UCSD-AML1 (cell line): ENCODE results near the gene NPBWR2.

Source experiments
- DNase-seq: peaks from one replicate; lab custom pipeline; 2025; ENCODE audit not compliant: unreplicated experiment; lab: John Stamatoyannopoulos, UW

Gene NPBWR2

DNA sequence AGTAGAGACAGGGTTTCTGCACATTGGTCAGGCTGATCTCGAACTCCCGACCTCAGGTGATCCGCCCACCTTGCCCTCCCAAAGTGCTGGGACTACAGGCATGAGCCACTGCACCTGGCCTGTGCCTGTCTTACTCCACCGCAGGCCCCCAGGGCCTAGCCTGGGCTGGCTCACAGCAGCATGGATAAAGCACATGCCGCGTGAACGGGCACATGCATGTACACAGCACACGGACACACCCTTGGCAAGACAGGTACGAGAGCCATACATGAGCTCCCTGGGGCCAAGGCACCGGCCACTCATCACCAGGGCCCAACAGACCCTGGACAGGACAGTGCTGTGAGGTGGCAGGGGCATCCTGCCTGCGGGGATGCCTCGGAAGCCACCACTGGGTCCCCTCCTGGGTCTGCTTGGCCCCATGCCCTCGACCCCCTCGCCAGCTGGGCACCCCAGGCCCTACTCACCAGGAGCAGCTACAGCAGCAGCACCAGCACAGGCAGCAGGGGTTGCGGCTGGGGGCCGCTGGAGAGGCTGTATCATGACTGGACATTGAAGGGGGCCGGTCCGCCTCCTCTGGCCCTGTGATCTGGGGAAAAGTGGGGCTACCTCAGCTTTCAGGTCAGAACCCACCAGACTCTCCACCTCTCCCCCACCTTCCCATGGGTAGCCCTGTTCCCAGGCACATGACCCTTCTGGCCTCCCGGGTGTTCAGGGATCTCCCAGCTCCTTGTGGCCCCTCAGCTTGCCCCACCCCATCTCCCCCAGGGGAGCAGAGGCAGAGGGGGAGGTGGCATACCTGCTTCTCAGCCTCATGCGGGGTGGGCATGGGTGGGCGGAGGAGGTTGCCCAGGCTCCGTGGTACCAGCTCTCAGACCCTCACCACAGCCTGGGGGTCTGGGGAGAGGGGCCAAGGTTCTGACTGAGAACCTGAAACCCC, 31.0 kb downstream of the NPBWR2 start:
- no peak for DNase-seq

DNA sequence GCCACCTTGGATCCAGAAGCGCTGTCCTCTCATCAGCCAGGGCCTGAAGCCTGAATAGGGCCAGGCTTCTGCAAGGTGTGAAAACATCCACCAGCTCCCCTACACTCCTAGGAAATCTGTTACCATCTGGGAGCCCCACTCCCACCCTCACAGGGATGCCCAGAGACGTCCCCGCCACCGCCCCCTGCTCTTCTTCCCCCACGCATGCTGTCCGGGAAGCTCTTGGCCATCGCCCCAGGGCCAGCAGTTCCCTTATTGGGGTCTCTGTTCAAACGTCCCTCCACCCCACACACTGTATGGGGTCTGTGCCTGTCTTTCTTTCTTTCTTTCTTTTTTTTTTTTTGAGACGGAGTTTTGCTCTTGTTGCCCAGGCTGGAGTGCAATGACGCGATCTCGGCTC, 31.8 kb downstream of the NPBWR2 start:
- DNase-seq, result no peak

DNA sequence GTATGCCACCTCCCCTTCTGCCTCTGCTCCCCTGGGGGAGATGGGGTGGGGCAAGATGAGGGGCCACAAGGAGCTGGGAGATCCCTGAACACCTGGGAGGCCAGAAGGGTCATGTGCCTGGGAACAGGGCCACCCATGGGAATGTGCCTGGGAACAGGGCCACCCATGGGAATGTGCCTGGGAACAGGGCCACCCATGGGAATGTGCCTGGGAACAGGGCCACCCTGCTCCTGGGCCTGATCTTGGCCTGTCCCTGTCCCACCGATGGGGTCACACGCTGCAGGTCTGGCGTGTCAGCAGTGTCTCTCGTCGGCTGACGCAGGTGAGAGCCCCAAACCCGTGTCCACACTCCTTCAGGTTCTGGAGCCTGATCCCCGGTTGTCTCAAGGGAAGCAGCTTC, 32.4 kb downstream of the NPBWR2 start:
- DNase-seq, result no peak

DNA sequence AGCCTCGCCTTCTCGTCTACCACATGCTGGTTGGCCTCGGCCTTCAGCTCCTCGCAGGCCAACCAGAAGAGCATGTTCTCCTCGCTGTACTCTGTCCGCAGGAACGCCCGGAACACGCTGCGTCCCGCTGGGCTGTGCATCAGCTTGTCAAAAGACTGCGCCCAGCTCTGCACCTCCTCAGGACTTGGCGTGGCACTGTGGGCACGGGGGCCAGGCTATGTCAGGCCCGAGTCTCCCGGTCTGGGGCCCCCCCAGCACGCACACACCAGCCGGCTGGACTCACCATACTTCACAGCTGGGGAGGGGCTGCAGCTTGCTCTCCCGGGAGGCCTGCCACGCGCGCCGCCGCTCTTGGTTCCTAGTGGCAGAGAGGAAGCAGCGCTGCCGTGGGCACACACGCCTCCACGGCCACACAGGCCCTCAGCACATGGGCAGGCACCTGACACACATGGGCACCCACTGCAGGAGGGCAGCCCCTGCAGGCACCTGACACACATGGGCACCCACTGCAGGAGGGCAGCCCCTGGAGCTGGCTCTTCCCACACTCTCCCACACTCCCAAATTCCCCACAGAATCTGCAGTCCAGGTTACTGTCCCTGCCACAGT, 33.1 kb downstream of the NPBWR2 start:
- no peak for DNase-seq

DNA sequence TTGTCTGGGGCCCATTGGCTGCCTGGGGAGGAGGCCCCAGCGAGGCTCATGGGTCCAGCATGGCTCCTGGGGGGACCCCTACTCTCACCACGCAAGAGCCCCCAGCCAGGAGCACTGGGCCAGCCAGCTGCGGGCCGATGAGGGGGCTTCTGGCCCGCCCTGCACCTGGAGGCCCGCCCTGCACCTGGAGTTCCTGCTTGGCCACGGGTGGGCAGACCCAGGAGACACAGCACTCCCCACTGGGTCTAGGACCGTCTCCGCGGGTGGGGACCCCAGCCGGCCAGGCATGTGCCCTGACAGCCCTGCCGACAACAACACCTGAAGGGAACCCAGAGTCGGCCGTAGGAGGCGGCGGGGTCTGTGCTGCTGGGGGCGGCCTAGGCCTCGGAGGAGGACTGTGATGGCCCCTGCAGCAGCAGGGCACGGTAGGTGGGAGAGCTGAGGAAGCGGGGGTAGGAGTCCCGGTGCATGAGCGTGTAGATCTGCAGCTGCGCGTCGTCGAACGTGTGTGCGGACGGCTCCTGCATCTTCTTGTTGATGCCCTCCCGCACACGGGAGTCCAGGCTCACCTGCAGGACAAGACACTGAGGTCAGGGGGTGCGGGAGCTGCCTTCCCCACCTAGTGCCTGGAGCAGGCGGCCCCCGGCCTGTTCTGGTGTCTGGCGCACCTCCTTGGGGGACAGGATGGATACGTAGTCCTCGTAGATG, 33.7 kb downstream of the NPBWR2 start:
- DNase-seq, result no peak

DNA sequence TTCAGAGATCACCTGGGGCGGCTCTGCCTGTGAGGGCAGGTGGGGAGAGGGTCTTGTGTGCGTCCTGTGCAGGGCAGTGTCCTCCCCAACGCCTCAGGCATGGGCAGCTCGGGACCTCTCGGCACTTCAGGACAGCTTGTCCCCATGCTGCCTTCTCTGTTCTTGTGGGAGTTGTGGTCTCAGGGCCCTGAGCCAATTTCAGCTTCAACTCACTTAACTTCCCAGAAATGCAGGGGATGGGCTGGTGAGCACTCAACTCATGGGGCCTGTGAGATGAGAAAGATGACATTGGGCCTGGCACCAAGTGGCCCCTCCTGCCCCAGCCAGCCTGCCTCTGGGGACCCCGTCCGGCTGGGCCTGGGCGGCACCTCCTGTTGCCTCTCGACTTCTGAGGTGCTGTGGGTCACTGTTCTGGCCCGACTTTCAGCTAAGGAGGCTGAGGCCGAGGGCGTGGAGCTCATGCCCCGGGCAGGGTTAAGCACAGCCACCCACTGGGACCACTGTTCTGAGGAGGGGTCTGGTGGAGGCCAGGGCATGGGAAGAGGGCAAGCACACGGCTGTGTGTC, 34.8 kb downstream of the NPBWR2 start:
- no peak for DNase-seq

DNA sequence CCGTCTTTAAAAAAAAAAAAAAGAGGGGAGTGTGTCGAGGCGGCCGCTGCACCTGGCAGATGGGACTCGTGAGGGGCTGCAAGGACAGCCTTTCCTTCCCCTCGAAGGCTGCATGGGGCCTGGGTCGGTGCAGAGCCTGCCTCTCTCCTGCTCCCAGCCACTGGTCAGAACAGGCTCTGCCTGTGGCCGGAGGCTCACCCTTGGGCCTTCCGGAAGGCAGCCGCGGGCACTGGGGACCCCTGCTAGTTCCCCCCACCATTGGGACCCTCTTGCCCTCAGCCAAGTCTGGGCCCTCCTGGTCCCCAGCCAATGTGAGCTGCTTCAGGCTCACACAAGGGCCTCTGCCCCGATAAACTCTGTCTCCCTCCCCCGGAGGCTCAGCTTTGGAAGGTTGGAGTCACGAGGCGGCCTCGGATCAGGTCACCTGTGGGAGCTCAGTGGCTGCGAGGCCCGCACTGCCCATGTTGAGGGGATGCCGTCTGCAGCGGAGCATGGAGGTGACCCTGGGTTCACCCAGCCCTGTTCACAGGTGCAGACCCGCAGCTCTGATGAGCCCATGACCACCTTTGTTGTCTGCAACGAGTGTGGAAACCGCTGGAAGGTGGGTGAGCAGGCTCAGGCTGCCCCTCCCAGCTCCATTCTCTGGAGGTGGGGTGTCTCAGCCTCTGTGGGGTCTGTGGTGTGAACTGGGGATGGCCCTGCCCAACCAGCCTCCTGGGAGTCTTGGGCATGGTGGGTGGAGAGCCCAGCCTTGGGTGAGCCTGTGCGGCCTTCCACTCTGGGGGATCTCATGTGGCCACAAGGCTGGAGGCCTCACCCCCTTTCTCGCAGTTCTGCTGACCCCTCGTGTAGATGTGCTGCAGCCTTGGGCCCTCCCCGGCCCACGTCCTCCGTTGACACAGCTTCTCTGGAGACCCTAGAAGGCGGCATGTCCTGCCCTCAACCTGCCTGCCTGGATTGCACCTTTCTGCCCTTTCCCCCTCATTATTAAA, 35.7 kb downstream of the NPBWR2 start:
- no peak for DNase-seq

DNA sequence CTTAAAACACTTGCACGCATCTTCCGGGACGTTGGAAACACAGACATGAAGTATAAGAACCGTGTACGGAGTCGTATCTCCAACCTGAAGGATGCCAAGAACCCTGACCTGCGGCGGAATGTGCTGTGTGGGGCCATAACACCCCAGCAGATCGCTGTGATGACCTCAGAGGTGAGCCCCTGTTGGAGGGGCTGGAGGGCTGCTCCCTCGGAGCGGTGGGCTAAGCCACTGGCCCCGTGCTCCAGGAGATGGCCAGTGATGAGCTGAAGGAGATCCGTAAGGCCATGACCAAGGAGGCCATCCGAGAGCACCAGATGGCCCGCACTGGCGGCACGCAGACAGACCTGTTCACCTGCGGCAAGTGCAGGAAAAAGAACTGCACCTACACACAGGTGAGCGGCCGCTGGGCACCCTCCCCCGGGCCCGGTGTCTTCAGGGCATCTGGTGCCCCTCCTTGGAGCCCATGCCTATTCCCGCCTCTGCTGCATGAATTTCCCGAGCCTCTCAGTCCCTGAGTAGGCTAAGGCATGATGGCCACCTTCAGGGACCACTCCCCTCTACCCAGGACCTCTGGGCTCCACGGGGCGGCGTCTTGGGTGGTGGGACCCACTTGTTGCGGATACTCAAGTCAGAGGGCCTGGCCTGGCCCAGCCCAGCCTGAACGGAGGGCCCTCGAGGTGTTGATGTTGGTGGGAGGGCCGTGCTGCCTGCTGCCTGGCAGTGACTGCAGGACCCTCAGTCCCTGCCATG, 36.9 kb downstream of the NPBWR2 start:
- DNase-seq, result no peak

DNA sequence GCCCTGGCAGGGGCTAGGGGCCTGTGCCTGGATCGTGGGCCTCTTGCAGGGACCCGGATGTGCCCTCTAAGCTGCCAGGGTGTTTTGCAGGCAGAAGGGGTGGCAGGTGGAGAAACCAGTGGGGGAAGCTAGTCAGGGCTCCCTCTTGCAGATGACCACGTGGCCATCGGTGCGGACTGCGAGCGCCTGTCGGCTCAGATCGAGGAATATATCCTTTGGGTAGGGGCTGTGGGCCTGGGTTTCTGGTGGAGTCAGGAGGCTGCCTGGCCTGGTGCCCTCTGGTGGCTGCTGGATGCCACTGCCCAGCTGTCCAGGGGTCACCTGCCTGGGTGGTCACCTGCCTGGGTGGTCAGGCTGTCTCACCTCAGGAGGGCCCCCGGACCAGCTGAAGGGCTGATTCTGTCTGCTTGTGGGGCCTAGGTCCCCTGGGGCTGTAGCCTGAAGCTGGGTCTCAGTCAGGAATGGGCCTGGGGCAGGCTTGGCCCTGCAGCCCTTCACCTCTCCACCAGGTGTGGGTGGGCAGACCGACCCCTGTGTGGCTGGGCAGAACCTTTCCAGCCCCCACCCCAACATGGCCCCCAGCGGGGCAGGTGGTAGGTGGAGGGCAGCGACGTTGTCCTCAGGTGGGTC, 37.6 kb downstream of the NPBWR2 start:
- peak; percentile 42 for DNase-seq

DNA sequence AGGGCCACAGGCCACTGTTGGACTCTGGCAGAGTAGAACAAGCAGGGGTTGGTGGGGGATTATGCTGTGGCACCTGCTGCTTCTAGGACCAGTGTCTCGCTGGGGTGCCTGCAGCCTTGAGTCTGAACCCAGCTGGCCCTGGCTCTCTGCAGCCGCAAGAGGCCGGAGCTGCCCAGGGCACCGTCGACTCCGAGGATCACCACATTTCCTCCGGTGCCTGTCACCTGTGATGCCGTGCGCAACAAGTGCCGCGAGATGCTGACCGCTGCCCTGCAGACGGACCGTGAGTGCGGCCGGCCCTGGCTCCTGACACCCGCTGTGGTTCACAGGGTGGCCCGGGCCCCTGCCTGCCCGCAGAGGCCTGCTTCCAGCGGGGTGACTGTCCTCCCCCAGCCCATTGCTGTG, 38.2 kb downstream of the NPBWR2 start:
- DNase-seq, result no peak

DNA sequence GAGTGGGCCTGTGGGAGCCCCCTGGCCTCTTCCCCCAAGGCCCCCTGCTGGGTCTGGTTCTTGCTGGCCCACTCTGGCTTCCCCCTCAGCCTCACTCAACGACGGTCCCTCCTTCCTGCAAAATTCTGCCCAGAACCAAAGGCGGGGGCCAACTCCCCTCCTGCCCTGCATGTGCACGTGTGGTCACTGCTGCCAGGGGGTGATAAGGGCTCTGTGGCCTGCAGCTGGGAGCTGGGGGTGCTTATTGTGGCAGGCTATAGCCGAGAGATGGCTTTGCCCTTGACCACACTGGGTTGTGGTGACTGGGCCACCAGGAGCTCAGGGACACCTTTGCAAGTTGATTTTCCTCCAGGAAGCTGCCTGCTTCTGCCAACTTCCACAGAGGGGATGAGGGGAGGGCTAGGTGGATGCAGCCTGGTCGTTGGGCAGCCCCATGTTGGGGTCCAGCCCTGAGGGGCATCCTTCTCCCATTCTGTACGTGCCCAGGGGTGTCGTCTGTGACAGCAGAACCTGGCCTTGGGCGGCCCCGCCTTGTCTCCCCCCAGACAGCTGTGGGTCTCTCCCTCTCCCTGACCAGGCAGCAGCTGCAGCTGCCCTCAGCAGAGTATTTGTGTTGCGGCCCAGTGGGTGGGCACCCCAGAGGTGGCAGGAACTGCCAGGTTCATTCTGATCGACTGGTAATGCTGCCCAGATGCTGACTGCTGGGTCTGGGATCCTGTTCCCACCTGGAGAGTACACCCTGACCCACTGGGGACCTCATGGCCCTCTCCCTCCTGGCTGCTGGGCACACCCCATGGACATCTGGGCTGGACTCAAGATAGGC, 38.8 kb downstream of the NPBWR2 start:
- peak; percentile 66 for DNase-seq

DNA sequence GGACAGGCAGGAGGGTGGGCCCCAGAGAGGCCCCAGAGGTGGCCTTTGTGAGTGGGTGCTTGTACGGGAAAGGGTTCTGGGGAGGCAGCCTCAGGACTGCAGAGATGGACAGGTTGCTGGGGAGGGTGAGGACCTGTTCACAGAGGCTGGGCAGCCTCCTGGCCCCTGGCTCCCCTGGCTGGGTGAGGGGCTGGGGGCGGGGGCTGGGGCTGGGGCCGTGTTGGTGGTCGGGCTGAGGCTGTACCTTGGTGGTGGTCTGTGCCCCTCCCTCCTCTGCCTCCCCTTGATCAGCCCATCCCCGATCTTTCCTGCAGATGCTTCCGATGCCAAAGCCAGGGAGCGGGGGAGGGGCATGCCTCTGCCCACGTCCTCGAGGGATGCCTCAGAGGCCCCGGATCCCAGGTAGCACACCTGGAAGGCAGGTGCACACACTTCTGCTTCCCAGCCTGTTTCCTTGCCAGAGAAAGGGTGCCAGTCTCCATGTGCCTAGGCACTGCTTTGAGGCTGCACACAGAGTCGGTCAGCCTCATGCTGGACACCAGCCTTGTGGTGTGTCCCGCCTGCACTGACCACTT, 39.5 kb downstream of the NPBWR2 start:
- no peak for DNase-seq

DNA sequence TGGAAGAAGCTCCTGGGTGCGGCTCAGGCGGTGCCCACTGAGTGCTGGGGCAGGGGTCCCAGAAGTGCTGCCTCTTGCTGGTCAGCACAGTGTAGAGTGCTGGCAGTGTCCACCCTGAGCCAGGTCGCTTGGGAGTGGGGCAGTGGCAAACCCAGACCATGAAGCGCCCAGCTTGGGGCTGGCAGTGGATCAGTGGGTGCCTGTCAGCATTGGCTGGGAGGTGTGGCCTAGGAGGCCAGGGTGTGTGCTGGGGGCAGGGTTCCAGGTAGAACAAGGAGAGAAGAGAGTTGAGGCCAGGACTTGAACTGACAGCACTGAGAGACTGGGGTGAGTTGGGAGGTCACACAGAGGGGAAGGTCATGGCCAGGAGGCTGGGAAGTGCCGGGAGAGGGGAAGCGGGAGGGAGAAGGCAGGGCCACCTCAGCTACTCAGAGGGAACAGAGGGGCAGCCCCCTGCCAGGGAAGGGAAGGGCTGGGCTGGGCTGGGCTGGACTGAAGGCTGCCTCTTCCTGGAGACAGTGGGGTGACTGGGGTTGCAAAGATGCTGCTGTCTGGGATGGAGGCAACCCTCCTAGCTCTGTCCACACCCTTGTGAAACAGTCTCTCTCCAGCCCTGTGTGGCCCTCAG, 40.2 kb downstream of the NPBWR2 start:
- no peak for DNase-seq

DNA sequence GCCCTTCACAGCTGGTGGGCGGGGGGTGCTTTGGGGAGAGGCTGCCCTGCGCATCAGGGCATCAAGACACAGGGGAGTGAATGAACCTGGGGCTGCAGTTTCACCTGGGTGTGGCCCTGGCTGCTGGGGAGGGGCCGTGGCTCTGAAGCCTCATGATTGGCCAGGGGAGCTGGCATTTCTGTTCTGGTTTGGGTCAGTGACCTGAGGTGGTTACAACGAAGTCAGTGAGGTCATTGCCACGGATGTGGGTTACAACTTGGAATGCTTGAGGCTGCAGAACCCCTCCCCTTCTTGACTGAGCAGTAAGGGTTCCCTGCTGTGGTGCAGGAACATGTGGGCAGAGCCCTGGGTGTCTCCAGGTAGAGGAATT, 41.4 kb downstream of the NPBWR2 start:
- DNase-seq, result peak; percentile 77

DNA sequence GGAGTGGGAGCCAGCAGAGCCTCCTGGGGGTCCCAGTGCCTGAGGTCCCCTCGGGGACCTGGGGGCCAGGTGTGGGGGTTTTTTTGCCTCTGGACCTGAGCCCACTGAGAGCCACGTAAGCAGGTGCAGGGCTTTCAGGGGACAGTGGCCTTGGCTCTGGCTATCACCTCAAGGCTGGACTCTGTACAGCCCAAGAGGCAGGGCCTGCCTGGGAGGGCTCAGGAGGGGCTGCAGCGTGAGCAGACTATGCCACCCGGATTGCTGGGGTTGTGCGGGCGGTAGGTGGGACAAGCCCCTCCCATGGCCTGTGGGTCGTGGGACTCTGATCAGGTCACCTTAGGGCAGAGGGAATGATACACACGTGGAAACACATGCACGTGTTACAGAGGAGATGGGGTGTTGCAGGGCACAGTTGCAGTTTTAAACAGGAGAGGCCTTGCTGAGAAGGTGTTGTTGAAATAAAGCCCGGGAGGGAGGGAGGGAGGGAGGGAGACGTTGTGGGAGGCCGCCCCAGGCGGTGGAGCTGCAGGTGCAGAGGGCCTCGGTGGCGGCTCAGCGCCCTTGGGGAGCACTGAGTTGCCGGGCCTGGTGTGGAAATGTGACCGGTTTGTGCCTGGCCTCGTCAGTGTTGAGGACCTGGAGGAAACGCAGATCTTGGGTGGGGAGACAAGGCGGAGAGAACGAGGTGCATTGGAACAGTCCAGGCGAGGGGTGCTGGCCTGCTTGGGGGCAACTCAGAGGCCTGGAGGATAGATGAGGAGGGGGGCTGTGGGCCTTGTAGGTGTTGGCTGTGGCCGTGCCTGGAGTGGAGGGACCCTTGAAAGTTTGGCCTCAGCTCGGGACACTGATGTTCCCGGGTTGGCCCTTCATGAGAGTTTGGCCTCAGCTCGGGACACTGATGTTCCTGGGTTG, 42.0 kb downstream of the NPBWR2 start:
- DNase-seq, result no peak

DNA sequence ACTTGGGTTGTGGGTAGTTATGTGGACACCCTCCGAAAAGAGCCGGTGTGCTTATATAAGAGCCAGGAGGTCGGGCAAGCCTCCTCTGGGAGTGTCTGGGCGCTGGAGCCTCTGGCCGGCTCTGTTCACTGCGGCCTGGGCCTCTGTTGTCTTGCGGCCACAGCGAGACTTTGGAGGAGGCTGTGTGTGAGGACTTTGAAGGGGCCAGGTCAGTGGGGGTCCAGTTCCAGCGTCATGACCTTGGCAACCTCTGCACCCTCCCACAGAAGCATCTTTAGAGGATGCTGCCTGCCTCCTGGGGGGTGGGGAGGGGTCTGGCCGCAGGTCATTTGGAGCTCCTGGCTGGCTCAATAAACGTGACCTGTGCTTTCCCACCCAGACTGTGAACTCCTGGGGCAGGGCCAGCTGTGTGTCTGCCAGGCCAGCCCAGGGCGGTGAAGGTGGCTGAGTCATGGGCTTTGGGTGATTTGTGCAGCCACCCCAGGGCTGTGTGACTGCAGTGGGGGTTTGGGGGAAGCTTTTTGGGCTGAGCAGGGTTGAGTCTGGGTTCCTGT, 43.1 kb downstream of the NPBWR2 start:
- DNase-seq, result no peak
